HEK293 (cell line): ENCODE results near the gene FRAS1.

Experiments
- CTCF ChIA-PET: fragments of 350-600 bp; formaldehyde crosslinking; extraction: SDS; loops from one replicate; lab custom pipeline; 2021; ENCODE audit warnings: antibody characterized with exemption; lab: Yijun Ruan, JAX
- POLR2A ChIA-PET: fragments of 300-600 bp; formaldehyde crosslinking; extraction: SDS; loops from one replicate; lab custom pipeline; 2020; ENCODE audit warnings: antibody characterized with exemption, inconsistent platforms; lab: Yijun Ruan, JAX
- H3K27ac ChIP-seq: fragments of 200-500 bp; sonication (Bioruptor generic); 2 replicates; pipeline ENCODE4 v1.5.1; 2014; ENCODE audit warnings: low read depth, low read length, control low read depth, inconsistent platforms; ENCODE audit errors: extremely low read depth
- H3K36me3 ChIP-seq, 2 experiments: fragments of 200-500 bp in 1 of 2; sonication (Bioruptor generic) in 1 of 2; 1 replicate in 1 of 2; 2 replicates in 1 of 2; pipeline ENCODE4 v1.5.1; 2014 to 2017; ENCODE audit warnings: inconsistent platforms in 2 of 2, low read length in 2 of 2; ENCODE audit not compliant: control insufficient read depth in 2 of 2, insufficient read depth in 1 of 2
- H3K4me1 ChIP-seq: fragments of 200-500 bp; sonication (Bioruptor generic); 2 replicates; pipeline ENCODE4 v1.5.1; 2014; ENCODE audit warnings: mild to moderate bottlenecking, low read length, inconsistent platforms; ENCODE audit not compliant: control insufficient read depth, insufficient read depth
- H3K4me3 ChIP-seq: 2 replicates; pipeline ENCODE4 v1.5.1; 2011; ENCODE audit warnings: low read depth, mild to moderate bottlenecking, control low read depth, low read length, moderate library complexity
- H3K9me3 ChIP-seq: fragments of 200-500 bp; sonication (Bioruptor generic); 2 replicates; pipeline ENCODE4 v1.5.1; 2014; ENCODE audit warnings: low read depth, low read length, inconsistent platforms; ENCODE audit not compliant: control insufficient read depth, insufficient read depth
- GLI2 ChIP-seq: fragments of 450-650 bp; formaldehyde crosslinking; IDR thresholded peaks from 2 replicates; pipeline ENCODE4; 2017; ENCODE audit warnings: missing biosample characterization, missing genetic modification characterization, low read depth, borderline replicate concordance
- GLIS1 ChIP-seq: fragments of 450-650 bp; formaldehyde crosslinking; IDR thresholded peaks from 2 replicates; pipeline ENCODE4 v1.5.1; 2016; ENCODE audit warnings: missing biosample characterization, missing genetic modification characterization
- KLF8 ChIP-seq: fragments of 450-650 bp; formaldehyde crosslinking; IDR thresholded peaks from 2 replicates; pipeline ENCODE4 v1.5.1; 2016; ENCODE audit warnings: missing biosample characterization, missing genetic modification characterization
- PRDM10 ChIP-seq: fragments of 450-650 bp; formaldehyde crosslinking; IDR thresholded peaks from 2 replicates; pipeline ENCODE4 v1.5.1; 2016; ENCODE audit warnings: missing biosample characterization, missing genetic modification characterization
- PRDM6 ChIP-seq: fragments of 450-650 bp; formaldehyde crosslinking; IDR thresholded peaks from 2 replicates; pipeline ENCODE4 v1.5.1; 2017; ENCODE audit warnings: missing biosample characterization, missing genetic modification characterization
- SCRT1 ChIP-seq: fragments of 450-650 bp; formaldehyde crosslinking; IDR thresholded peaks from 2 replicates; pipeline ENCODE4 v1.5.1; 2016; ENCODE audit warnings: missing biosample characterization, missing genetic modification characterization, borderline replicate concordance
- SCRT2 ChIP-seq: fragments of 450-650 bp; formaldehyde crosslinking; IDR thresholded peaks from 2 replicates; pipeline ENCODE4 v1.5.1; 2016; ENCODE audit warnings: missing biosample characterization, missing genetic modification characterization
- ZBTB44 ChIP-seq: fragments of 450-650 bp; IDR thresholded peaks from 2 replicates; pipeline ENCODE4 v1.5.1; 2018; ENCODE audit warnings: missing biosample characterization, mild to moderate bottlenecking, missing genetic modification characterization
- ZNF121 ChIP-seq: fragments of 450-650 bp; formaldehyde crosslinking; IDR thresholded peaks from 2 replicates; pipeline ENCODE4 v1.5.1; 2016; ENCODE audit warnings: missing biosample characterization, missing genetic modification characterization
- ZNF133 ChIP-seq: fragments of 450-650 bp; formaldehyde crosslinking; IDR thresholded peaks from 2 replicates; pipeline ENCODE4 v1.5.1; 2016; ENCODE audit warnings: missing biosample characterization, missing genetic modification characterization
- ZNF16 ChIP-seq: fragments of 450-650 bp; formaldehyde crosslinking; IDR thresholded peaks from 2 replicates; pipeline ENCODE4 v1.5.1; 2016; ENCODE audit warnings: low read depth, missing biosample characterization, missing genetic modification characterization
- ZNF211 ChIP-seq: fragments of 450-650 bp; formaldehyde crosslinking; IDR thresholded peaks from 2 replicates; pipeline ENCODE4 v1.5.1; 2016; ENCODE audit warnings: low read depth, missing biosample characterization, missing genetic modification characterization
- ZNF23 ChIP-seq: fragments of 450-650 bp; formaldehyde crosslinking; IDR thresholded peaks from 2 replicates; pipeline ENCODE4 v1.5.1; 2016; ENCODE audit warnings: missing biosample characterization, missing genetic modification characterization, borderline replicate concordance
- ZNF335 ChIP-seq: fragments of 450-650 bp; formaldehyde crosslinking; conservative IDR thresholded peaks from 2 replicates; pipeline ENCODE4 v1.5.1; 2016; ENCODE audit warnings: missing biosample characterization, missing genetic modification characterization
- ZNF366 ChIP-seq: fragments of 450-650 bp; formaldehyde crosslinking; conservative IDR thresholded peaks from 2 replicates; pipeline ENCODE4 v1.5.1; 2016; ENCODE audit warnings: missing biosample characterization, missing genetic modification characterization
- ZNF518A ChIP-seq: fragments of 450-650 bp; formaldehyde crosslinking; conservative IDR thresholded peaks from 2 replicates; pipeline ENCODE4 v1.5.1; 2016; ENCODE audit warnings: low read depth, missing biosample characterization, missing genetic modification characterization
- ZNF571 ChIP-seq: fragments of 450-650 bp; formaldehyde crosslinking; IDR thresholded peaks from 2 replicates; pipeline ENCODE4 v1.5.0; 2017; ENCODE audit warnings: missing biosample characterization, missing genetic modification characterization
- ZNF580 ChIP-seq: fragments of 450-650 bp; formaldehyde crosslinking; IDR thresholded peaks from 2 replicates; pipeline ENCODE4 v1.5.1; 2016; ENCODE audit warnings: missing biosample characterization, missing genetic modification characterization
- ZNF585B ChIP-seq: fragments of 450-650 bp; formaldehyde crosslinking; IDR thresholded peaks from 2 replicates; pipeline ENCODE4 v1.5.1; 2016; ENCODE audit warnings: missing biosample characterization, missing genetic modification characterization
- ZNF654 ChIP-seq: fragments of 450-650 bp; formaldehyde crosslinking; IDR thresholded peaks from 2 replicates; pipeline ENCODE4 v1.5.1; 2016; ENCODE audit warnings: low read depth, missing biosample characterization, missing genetic modification characterization
- ZNF664 ChIP-seq: fragments of 450-650 bp; formaldehyde crosslinking; IDR thresholded peaks from 2 replicates; pipeline ENCODE4 v1.5.1; 2016; ENCODE audit warnings: missing biosample characterization, missing genetic modification characterization
- ZNF670 ChIP-seq: fragments of 450-650 bp; formaldehyde crosslinking; IDR thresholded peaks from 2 replicates; pipeline ENCODE4 v1.5.1; 2016; ENCODE audit warnings: missing biosample characterization, missing genetic modification characterization, low read depth
- ZNF707 ChIP-seq: fragments of 450-650 bp; formaldehyde crosslinking; IDR thresholded peaks from 2 replicates; pipeline ENCODE4 v1.5.1; 2016; ENCODE audit warnings: missing biosample characterization, missing genetic modification characterization
- ZNF76 ChIP-seq: fragments of 450-650 bp; formaldehyde crosslinking; IDR thresholded peaks from 2 replicates; pipeline ENCODE4; 2016; ENCODE audit warnings: low read depth, missing biosample characterization, missing genetic modification characterization, borderline replicate concordance
- ZNF837 ChIP-seq: fragments of 450-650 bp; formaldehyde crosslinking; IDR thresholded peaks from 2 replicates; pipeline ENCODE4 v1.5.1; 2016; ENCODE audit warnings: missing biosample characterization, missing genetic modification characterization

Gene FRAS1

GRCh38 chr4:78059524-78059889 is 2.4 kb downstream of the FRAS1 start:
- Histone ChIP-seq H3K4me3 (peak overlapping the region; percentile 71), H3K27ac (peak overlapping the region; percentile 86; the same call in 1 of the 2 replicates), H3K4me1 (peaks cover 7% of the 10 kb centered on the region), H3K9me3 (no peaks in the 10 kb centered on the region), H3K36me3 (no peaks in the 10 kb centered on the region)
- POLR2A ChIA-PET = interaction anchor here (0.6 to 1.2 kb wide), 7 partner anchors 20 to 572 kb away, joined by 3 to 4 read pairs (median 3); partner anchors contain the start of gene MRPL1
- CTCF ChIA-PET = interaction anchor here (0.6 to 2.7 kb wide), 24 partner anchors 13 to 1956 kb away, joined by 3 to 10 read pairs (median 4); no protein-coding TSS in a partner anchor
- TF ChIP-seq ZNF518A (no peak), ZNF133 (tag by site-specific recombination) (no peak), ZNF23 (tag by site-specific recombination) (no peak), ZNF580 (tag by site-specific recombination) (no peak), ZNF670 (tag by site-specific recombination) (no peak), ZNF121 (tag by site-specific recombination) (no peak), ZNF585B (tag by site-specific recombination) (no peak), PRDM6 (tag by site-specific recombination) (peak; percentile 84), ZNF76 (tag by site-specific recombination) (no peak), GLI2 (tag by site-specific recombination) (no peak), ZNF654 (peak; percentile 34), ZNF335 (tag by site-specific recombination) (peak; percentile 9; the same call in 1 of the 2 replicates), KLF8 (tag by site-specific recombination) (no peak), ZNF571 (tag by site-specific recombination) (no peak), ZBTB44 (tag by site-specific recombination) (peak; percentile 50; the same call in 1 of the 2 replicates), ZNF16 (no peak), SCRT2 (tag by site-specific recombination) (no peak), ZNF837 (tag by site-specific recombination) (no peak), ZNF707 (tag by site-specific recombination) (no peak), ZNF366 (tag by site-specific recombination) (peak; percentile 32), ZNF211 (no peak), ZNF664 (tag by site-specific recombination) (no peak), GLIS1 (tag by site-specific recombination) (peak; percentile 71), SCRT1 (no peak), PRDM10 (tag by site-specific recombination) (0 out of 2 replicates have a peak, but pooled peaks have one; percentile 31)
